AG08396 (cell line): ENCODE data around the gene SIK3.

Experiments used
- DNase-seq: peaks from one replicate; pipeline ENCODE4 v3.0.0; 2012; ENCODE audit warnings: low spot score, mixed read lengths

SIK3 gene

DNA sequence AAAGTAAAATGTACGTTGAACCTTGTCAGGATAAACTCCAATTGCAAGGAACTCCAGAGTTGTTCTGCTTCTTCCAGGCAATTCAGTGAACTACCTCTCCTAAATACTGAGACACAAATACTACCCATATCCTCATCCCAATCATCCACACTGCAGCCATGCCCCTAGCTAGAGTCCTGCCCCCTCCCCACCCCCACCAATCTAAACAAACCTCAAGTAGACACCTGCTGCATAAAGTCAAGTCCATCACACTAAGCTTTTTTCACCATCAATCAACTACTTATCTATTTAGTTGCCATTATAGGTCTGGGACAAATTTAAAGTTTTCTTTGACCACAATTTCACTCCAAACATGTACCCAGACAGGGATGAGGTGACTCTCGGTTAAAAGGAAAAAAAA, 167.6 kb downstream of the SIK3 start:
- no peak for DNase-seq

DNA sequence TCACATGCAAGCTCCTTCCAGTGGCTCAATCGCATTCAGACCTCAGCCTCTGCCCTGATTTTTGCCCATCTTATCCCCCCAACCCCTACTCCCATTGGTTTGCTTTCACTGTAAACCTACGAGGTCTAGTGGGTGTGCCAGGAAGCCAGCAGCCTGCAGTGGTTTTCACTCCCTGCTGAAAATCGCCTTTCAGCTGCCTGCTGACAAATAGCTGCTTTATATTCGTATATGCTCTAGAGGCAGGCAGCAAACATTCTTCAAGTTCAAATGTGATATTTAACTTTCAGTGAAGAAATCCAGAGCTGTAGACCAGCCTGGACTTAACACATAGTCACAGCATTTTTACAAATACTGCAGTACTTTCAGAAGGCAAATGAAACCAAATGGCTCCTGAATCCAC, 168.1 kb downstream of the SIK3 start:
- DNase-seq: peak; percentile 34

DNA sequence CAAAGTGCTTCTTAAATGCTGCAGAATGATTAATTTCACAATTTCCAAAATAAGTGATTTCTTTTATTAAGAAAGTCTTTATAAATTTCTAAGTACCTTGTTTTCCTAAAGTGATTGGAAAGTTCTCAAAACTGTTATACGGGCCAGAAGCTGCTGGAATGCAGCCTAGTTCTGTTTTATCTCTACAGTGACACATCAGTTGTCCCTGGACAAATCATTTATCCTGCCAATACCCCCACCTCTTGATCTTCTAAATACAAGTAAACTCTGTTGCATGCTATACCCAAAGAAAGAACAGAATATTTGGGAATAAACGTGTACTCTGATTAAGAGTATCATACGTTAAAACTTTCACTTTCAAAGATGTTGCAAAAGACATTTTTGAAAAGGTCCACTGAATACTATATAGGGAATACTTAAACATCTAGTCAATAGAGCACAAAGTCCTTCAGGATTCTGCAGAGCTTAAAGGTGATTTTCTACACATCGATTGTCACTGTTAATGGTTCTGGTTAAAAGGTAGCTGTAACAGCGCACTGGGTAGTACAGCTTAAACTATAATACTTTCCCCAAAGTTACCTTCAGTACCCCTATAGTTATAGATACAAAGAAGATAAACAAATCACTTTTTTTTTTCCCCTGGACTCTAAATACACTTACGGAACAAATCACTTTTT, 168.7 kb downstream of the SIK3 start:
- DNase-seq: no peak

DNA sequence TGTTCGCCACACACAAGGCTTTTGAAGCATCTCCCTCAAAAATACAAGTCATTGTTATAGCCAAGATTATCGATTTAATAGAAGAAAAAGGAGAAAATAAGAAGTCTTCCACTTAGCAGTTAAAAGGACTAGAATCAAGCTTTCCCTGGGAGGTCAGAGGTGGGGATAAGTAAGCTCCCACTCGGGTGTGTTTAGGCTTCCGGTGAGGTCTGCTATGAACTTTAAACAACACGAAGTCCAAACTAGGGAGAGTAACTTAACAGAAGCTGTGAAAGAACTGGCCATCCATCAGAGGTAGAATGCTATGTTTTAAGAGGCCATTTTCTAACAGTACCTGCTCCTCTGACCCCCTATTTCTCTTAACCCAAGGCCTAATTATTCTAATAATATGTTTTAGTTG, 169.4 kb downstream of the SIK3 start:
- no peak for DNase-seq

DNA sequence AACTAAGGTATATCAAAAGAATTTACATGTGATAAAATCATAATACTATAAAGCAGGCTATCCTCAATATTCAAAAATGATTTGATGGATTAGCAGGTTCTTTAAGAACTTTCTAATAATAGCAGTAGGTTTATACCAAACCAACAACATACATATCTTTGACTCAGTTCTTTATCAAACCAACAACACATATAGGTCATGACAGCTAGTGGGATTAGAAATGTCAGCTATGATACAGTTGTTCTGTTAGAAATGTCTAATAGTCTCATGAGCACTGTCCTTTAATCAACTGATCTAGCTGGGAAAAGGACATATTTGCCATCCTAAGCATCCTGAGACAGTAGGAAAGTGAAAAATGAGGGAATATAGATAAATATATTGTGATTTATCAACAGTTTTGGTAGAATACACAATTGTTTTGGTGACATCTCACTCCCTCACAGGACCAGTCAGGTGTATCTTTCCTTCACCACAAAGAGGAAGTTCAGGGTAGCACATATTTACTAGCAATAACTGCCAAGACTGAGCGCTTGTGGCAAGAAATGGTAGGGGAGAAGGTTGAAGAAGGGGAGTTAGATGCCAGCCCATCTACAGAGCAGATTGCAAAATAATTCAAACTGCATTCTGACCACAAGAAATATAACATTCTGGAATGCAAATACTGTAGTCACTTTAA, 170.0 kb downstream of the SIK3 start:
- no peak for DNase-seq

DNA sequence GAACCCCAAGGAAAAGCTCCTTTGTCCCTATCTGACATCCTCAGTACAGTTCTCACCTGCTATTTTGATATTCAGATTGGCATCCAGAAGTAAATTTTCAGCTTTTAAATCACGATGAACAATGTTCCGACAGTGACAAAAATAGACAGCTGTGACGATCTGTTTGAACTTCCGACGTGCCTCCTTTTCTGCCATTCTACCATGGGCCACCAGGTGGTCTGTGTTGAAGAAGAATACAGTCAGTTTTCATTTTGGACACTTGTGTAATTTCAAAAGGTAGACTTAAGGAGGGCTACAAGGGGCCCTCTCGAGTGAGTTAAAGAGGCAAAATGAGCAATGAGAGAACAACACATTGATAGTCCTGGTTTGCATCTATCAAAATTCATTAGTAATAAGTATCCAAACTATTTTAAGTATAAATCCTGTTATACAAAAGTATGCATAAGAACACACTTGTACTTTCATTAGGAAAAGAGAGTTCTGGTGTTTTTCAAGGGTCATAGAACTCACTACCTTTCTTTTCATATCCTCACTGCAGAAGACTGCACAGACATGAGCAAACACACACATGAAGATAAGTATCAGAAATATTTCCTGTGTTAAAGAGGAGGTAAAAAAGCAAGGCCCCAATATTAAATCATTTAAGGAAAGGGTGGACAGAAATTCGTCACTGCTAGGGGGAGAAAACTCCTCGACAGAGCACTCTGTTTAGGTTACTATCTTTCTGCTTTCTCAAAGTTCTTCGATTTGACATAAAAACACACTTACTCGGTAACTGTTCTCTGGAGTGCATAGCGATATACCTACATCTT, 170.9 kb downstream of the SIK3 start:
- no peak for DNase-seq

DNA sequence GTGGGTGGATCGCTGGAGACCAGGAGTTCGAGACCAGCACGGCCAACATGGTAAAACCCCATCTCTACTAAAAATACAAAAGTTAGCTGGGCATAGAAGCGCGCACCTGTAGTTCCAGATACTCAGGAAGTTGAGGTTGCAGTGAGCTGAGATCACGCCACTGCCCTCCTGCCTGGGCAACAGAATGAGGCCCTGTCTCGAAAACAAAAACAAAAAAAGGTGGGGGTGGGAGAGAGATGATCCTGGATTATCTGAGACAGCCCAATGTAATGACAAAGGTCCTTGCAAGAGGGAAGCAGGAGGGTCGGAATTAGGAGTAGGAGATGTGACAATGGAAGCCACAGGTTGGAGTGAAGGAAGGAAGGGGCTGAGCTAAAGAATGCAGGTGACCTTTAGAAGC, 173.2 kb downstream of the SIK3 start:
- DNase-seq: no peak

DNA sequence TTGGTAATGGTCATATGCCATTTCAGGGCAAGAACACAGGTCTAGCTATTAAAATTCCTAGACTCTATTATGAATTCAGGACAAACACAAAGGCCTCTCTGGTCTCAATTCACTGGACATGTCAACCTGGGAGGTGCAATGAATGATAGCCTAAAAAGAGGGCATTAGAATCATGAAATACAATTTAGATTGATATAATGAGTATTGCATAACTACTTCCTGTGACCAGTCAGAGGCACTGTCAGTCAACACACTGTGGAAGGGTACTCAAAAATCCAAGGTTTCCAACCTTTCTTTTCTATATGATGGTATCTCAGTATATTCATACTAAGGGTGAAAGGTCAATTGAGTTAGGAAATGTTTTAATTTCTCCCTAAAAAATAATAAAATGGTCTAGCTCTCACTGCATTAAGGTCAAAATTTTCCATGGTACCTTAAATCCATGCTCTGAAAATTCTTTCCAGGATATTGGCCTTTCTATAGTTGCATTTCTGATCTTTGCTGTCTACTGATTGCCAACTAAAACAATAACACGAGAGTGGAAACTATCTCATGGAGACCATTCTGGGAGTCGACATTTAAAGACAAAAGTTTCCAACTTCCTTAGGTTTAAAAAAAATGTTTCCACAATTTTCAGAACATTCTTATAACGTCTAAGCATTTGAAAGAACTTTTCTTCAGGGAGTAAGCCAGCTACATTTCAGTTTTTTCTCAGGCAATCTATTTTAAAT, 179.1 kb downstream of the SIK3 start:
- no peak for DNase-seq

DNA sequence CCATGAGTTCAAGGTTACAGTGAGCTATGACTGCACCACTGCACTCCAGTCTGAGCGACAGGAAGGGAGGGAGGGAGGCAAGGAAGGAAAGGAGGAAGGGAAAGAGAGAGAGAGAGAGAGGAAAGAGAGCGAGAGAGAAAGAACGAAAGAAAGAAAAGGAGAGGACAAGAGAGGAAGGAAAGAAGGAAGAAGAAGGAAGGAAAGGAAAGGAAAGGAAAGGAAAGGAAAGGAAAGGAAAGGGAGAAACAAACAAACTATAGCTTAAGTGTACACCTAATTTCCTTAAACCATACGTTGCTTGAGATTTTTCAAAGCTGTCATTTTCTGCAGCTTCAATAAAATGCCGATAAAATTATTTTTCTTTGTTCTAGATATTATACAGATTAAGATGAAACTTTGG, 180.6 kb downstream of the SIK3 start:
- no peak for DNase-seq

DNA sequence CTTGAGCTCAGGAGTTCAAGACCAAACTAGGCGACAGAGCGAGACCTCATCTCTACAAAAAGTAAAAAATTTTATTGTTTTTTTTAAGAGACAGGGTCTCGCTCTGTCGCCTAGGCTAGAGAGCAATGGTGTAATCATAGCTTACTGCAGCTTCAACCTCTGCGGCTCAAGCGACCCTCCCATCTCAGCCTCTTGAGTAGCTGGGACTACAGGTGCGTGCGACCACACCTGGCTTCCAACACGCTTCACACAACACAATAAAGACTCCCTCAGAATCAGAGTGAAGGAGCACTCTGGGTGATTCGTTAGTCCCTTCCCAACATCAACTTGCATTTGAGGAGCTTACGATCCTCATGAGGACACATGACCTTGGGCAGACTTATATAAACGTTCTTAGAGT, 181.3 kb downstream of the SIK3 start:
- no peak for DNase-seq

DNA sequence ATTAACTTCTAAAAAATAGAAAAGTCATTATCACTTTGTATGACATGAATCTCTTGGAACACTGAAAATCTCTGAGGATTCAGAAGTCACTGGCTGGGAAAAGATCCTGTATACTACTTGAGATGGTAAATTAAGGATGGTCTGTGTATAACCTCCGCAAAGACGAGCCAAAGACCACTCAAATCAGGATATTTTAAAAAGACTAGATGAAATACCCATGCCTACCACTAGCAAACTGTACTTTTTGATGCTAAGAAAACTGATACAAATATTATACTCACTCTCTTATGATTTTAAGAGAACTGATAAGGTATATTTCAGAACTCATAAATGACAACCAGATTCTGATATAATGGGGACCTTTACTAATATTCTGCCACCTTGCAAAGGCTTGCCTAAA, 182.2 kb downstream of the SIK3 start:
- DNase-seq: no peak

DNA sequence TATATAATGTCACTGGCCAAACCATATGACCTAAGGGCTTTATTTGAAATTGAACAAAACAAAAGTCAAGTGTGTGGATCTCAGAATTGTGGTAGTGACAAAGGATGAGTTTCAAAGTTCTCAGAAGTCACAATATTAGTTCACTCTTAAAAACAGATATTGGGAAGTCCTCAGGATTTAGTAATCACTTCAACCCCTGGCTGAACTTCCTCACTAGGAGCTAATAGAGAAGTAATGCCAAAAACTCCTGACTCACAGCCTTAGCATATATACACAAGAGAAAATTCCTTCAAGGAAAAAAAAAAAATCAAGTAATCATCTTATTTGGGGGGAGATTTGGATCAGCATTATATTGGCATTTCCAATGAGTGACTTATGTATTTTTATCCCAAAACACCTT, 185.2 kb downstream of the SIK3 start:
- DNase-seq: peak; percentile 50

DNA sequence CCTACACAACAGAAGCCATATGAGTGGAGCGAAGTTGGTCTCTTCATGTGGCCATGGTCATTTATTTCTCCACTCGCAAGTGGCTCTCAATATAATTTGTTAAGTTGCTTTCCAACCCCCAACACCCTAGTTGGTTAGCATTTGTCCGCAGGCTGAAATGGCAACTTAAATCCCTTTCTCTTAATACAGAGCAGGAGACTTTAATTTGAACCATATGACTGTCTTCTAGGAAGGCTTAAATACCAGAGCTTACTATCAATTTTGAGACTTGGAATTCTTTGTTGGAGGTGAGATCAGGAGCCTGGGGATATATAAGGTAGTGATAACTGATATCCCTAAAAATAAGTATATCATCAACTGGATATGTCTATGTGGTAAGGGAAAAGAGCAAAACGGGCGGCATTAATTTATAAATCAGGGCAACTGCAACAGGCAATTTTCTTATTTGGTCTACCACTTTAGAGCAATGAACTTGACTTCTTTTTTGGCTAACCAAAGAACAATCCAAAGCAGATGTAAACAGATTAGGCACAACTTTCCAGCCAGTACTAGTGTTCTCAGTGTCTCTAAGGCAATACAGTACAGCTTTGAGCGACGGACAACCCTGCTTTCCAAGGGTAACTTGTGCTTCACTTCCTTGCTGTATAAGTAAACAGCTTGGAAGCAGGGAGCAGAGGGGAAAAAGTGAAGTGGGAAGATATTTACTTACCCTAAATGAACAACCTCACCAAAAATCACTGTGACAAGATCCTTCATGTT, 186.1 kb downstream of the SIK3 start:
- no peak for DNase-seq

DNA sequence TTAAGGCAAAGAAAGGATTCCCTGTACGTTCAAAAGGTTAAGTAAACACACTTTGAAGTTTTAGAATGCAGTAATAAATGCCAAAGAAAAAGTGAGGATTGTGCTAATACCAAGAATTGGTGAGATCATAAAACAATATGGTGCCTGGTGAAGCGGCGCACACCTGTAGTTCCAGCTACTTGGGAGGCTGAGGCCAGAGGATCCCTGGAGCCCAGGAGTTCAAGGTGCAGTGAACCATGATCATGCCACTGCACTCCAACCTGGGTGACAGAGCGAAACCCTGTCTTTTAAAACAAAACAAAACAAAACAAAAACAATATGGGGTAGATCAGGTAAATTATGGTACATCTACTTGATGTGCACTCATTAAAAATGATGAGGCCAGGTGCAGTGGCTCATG, 187.4 kb downstream of the SIK3 start:
- no peak for DNase-seq

DNA sequence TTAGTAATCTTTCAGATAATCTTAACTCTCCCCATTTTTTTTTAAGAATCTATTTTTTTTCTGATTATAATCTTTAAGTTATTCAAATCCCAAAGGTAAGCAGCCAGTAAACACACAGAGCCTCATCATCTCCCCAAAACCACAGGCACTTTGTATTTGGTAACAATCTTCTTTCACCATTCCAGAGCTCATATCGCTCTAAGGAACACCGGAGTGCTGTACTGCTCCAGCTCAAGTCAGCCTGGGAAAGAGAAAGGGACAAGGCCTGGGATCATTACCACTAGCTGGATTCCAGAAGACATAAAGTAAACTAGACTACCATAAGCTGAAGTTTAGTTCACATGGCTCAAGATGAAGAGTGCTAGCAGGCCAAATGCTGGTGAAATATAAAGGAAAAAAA, 187.8 kb downstream of the SIK3 start:
- no peak for DNase-seq

DNA sequence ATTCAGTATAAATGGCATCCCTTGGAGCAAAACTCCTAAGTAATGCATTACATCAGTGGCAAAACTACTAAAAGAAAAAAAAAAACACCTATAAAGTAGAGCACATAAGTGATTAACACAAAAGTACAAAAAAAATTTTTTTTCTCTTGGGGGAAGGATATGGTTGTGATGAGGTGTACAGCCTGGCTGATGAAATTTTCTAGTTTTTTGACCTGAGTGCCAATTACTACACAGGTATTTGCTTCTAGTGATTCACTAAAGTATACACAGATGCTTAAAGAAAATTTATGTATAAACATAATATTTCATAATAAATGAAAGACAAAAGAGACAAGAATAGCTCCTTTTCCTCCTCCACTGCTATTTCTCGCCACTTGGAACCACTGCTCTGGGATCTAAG, 189.0 kb downstream of the SIK3 start:
- no peak for DNase-seq

DNA sequence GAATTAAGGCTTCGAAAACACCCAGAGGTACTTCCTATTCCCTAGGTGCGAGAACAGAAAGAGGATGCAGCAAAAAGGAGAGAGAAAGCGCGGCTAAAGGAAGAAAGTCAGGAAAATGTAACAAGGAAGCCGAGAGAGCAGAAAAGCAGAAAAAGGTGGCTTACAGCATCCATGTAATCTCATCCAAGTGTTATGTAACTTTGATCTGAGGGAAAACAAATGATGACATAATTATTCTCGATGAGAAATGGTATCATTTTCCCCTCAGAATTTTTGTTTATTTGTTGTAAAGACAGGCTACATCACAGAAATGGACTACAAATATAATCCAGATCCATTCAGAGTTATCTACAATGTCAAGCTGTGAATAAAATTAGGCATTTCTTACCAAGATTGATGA, 191.7 kb downstream of the SIK3 start:
- DNase-seq: no peak

DNA sequence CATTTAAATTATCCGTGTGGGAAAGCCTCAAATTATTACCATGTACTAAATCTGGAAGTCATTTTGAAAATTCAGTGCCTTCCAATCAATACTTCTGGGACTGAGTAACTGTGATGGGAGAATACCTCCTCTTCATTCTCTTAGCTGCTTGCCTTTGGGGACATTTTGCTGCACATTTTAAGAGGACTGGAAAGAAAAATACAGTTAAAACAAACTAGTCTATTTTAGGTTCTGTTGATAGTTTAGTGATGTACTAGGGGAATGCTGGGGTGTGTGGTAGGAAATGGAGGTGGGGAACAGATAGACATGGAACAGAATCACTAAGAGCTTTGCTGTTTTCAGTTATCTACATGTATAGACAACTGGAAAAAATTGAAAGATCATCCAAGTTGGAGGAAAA, 195.1 kb downstream of the SIK3 start:
- no peak for DNase-seq

DNA sequence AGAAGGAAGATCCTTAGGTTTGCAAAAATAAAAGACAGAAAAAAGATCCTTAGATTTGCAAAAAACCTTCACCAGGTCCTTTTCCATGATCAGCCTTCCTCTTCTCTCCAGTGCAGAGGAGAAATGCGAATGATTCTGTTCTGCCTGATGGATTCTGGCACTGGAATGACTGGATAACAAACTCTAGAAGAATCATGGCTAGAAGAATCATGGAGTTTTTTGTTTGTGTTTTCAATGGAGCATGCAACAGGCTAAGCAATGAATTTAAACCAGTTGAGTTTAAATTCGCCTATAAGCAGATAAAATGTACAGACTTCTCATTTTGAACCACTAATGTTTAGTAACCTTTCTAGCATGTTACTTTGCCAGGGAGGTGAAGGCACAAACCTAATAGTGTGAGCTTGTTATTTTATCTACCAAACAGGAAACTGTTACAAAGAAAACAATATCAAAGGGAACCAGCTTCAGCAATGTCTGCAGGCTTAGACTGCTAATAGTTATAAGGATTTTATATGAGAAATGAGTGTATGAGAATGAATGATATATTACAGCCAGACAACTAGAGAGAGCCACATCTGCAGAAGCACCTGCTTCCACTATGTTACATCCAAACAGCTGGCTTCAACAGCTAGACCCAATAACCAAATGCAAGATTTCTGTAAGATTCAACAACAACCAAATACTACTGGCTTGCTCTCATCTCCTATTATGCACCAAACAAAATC, 196.1 kb downstream of the SIK3 start:
- no peak for DNase-seq

DNA sequence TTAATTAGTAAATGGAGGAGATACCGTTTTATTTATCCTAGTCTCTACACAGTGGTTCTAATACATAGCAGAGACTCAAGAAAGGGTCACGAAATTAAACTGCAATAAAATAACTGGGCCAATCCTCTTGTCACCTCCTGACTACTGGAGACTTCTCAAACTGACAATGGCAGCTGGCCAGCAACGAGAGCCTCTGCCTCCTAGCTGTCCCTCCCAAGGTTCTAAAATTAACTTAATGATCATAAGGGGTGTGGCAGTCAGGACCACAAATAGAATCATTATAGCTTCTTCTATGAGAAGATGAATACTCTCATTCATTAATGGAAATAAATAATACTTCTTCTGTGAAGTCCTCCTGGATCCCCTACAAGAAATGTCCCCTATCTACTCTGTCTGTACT, 197.0 kb downstream of the SIK3 start:
- DNase-seq: no peak

DNA sequence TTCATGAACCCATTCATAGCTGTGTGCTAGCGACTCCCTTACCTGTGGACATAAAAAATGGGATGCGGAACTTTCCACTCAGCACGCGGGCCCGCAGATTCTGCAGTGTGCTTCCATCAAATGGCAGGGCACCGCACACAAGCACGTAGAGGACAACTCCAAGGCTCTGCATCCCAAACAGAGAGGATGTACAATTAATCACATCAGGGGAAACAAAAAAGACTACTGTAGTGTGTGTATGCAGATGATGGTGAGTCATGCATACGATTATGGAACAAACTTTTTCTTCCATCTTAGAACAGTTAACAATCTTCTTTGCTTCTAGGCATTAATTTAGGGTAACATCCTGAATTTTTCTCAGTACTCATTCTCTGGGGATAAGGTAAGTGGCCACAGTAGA, 202.0 kb downstream of the SIK3 start:
- DNase-seq: no peak
